GM20000 (cell line): ENCODE measurements around the gene DECR2.
"Not testable (repeated sequence)": the region's sequence is repeated elsewhere in the genome, so short reads cannot be mapped to it uniquely, and the experiment has no call there.

Experiments used
- DNase-seq: peaks from one replicate; pipeline ENCODE4 v3.0.0; 2012; ENCODE audit warnings: low spot score
- CTCF ChIP-seq: IDR thresholded peaks from 2 replicates; pipeline ENCODE4 v1.5.1; 2012; ENCODE audit warnings: mild to moderate bottlenecking, control low read depth; ENCODE audit errors: extremely low read depth, missing control alignments

The DECR2 gene

DNA sequence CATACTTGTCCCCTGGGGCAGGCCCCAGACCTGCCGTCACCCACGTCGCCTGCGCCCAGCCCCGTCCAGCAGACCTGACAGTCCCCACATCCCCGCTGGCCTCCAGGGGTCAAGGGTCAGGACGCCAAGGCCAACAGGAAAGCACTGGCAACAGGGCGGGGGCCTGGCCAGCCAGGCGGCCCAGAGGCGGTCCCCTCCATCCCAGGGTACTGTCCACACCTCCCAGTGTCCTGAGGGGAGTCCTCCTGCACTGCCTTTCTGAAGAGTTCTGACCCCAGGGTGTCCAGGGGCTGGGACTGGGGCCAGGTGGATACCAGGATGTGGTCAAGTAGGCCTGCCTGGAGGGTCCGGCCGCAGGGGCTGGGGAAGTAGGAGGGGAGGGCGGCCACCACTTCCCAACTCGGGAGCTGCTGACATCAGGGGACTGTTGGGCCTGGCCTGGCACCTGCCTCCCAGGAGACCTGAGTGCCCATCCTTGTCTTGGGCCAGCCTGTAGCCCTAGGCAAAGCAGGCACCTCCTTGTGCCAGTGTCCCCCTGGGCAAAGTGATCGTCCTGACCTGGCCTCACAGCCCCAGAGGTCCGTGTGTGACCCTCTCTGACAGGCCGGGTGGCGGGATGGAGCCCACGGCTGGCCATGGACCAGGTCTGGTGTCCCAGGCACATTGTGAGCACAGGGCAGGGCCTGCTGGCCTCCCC lies 42.5 kb upstream of the DECR2 start:
- TF ChIP-seq CTCF = no peak
- no peak for DNase-seq

DNA sequence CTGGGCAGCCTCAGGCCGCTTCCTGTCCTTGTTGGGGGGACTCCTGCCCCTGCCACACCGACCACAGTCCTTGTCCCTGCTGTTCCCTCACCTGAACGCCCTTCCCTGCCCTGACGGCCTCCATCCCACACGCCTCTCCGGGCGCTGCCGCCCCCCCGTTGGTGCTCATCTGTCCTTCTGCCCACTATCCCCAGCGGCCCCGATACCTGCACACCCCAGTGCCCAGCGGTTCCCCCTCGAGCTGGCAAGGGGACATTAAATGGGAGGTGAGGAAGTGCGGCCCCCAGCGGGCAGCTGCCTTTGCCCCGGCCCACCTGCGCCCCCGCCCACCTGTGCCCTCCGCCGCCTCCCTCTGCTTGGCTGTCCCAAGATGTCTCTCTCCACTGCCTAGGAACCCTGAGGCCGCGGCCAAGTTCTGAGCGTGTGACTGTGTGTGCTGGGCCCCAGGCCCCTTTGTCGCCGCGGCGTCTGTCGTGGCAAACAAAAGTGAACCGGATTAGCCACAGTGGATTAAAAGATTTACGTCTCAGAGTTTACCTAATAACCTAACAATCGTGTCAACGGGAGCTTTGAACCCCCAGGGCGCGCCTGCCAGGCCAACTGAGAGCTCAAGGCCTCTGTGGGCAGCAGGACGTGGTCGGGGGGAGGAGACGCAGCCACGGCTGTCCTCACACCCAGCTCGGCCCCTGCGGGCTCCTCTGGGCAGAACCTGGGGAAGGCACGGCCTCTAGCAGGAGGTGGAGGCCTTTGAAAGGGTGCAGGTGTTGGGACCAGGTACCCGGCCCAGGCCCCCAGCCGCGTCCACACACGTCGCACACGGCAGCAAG lies 41.6 kb upstream of the DECR2 start:
- TF ChIP-seq CTCF = no peak
- no peak for DNase-seq

GRCh38 chr16:360698-361336 lies 40.9 kb upstream of the DECR2 start:
- no peak for TF ChIP-seq CTCF
- DNase-seq = no peak

DNA sequence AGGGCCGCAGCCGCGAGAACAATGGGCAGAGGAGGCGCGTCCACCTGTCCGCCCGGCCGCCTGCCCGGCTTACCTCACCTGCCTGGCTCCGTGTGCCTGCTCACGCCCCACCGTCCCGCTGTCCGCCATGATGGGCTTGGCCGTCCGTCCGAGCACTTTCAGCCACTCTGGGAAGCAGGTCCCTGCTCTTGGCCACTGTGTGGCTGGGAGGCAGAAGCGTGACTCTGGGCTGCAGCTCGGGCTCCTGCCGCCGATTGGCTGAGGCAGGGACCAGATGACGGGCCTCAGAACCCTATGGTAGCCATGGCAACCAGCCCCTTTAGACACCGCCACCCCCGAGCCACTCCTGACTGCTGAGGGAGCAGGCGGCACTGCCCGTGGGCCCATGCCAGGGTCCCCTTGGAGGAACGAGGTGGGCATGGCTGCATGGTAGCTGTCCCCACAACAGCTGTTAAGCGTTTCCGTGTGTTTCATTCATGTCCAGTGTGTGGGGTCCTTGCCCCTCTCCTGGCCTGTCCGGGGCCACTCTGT lies 40.3 kb upstream of the DECR2 start:
- DNase-seq = no peak

DNA sequence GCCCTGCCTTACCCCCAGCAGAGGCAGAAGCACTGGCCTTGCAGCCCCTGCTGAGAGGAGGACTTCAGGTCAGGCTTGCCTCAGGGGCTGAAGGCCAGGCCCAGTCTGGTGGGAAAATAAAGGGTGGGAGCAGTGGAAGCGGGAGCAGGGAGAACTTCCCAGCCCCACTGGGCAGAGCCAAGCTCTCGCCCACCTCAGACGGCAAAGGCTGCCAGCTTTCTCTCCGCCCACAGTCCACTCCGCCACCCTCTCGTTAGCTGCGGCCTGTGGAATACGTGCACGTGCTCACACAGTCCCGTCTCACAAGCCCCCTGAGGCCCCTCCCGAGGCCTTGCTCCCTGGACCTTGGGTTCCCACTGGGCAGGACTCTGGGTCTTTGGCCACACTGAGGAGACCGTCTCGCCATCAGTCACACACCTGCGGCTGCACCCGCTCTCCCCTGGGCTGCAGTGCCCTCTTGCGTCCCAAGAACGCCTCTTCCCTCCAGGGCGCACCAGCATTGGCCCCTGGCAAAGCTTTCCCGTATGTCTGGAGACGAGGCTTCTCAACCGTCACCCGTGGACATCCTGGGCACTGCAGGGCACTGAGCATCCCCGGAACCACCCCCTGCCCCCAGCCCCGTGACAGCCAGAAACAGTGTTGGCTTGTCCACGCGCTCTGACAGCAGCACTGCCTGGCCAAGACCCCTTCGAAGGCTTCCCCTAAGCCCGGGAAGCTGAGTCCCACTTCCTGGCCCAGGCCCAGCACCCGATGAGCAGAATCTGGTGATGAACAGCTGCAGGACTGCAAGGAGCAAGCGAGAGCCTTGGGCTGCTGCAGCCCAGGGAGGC lies 39.6 kb upstream of the DECR2 start:
- peak; percentile 70 for TF ChIP-seq CTCF
- peak; percentile 90 for DNase-seq

More for the DNA sequence above, 40.3 kb upstream of the DECR2 start:
- TF ChIP-seq CTCF = no peak

GRCh38 chr16:362702-362999 lies 39.0 kb upstream of the DECR2 start:
- not testable (repeated sequence) for DNase-seq

DNA sequence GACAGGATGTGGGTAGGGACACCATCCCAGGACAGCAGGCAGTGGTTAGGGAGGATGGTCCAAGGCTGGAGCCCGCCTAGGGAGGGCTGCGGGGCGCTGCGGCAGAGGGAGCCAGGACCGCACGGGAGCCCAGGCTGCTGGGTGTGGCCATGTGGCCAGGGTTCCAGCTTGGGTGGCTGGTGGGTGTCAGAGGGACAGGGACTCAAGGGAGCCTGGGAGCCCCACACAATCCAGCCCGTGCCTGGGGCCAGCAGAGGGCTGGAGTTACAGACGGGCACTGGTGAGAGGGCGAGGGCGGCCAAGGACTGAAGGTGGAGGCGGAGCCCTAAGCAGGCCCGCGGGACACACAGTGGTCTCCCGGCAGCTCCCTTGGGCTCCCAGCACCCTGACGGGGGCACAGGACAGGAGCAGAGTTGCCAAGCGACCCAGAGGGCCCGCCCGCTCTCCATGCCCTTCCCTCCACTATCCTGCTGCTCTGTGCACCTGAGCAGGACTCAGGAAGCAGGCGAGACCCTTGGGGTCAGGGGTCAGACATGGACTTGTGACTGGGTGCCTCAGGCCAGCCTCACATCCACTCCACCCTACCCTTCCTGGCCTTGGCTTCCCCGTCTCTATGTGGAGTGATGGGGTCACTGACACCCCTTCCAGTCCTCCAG lies 38.4 kb upstream of the DECR2 start:
- TF ChIP-seq CTCF = no peak
- no peak for DNase-seq
